ENCODE measurements around the gene TFR2. TPM values are rescaled to one million over a fixed set of nuclear protein-coding genes. Genes with fewer than 3 reads are reported as not detected.

Gene TFR2
- total RNA-seq, 1 donor: under 0.01 TPM

- Histone ChIP-seq H3K36me3 (ENCODE audit: insufficient read depth, low read length) (peaks cover 27% of the 10 kb centered on the region), H3K79me2 (ENCODE audit: insufficient read depth, low read length) (peaks cover 11% of the 10 kb centered on the region), H3K4me3 (ENCODE audit: insufficient read depth, low read length) (no peak overlapping the region), H2AFZ (ENCODE audit: low read length) (no peak overlapping the region), H3K27ac (ENCODE audit: low read depth, low read length) (no peak overlapping the region), H3K9me3 (ENCODE audit: low read depth, low read length) (no peaks in the 10 kb centered on the region), H3K4me1 (ENCODE audit: insufficient read depth, low read length) (peaks cover 23% of the 10 kb centered on the region), H3K4me2 (ENCODE audit: insufficient read depth, low read length) (no peak overlapping the region), H3K27me3 (ENCODE audit: insufficient read depth, low read length) (no peaks in the 10 kb centered on the region), H4K20me1 (ENCODE audit: insufficient read depth, low read length) (peaks cover 5% of the 10 kb centered on the region)
- no peak for TF ChIP-seq CTCF (IDR thresholded peaks at IDR 0.05; ENCODE audit: extremely low read depth, low read depth, low read length)
- peak; percentile 66 for DNase-seq (ENCODE audit: insufficient read length, low spot score, missing footprints)
Measured at GRCh38 chr7:100606313-100606712, 35.0 kb downstream of the TFR2 start.

GRCh38 chr7:100604976-100605911 lies 36.1 kb downstream of the TFR2 start:
- H3K4me2 ChIP-seq (ENCODE audit: insufficient read depth, low read length): peak overlapping the region; percentile 76
- no peak overlapping the region for H3K27ac ChIP-seq (ENCODE audit: low read depth, low read length)
- H3K4me1 ChIP-seq (ENCODE audit: insufficient read depth, low read length): peaks cover 27% of the 10 kb centered on the region
- no peak overlapping the region for H2AFZ ChIP-seq (ENCODE audit: low read length)
- H3K4me3 ChIP-seq (ENCODE audit: insufficient read depth, low read length): peak overlapping the region; percentile 86
- TF ChIP-seq CTCF (IDR thresholded peaks at IDR 0.05; ENCODE audit: extremely low read depth, low read depth, low read length): no peak
- H3K27me3 ChIP-seq (ENCODE audit: insufficient read depth, low read length): no peaks in the 10 kb centered on the region
- H4K20me1 ChIP-seq (ENCODE audit: insufficient read depth, low read length): peaks cover 5% of the 10 kb centered on the region
- no peaks in the 10 kb centered on the region for H3K9me3 ChIP-seq (ENCODE audit: low read depth, low read length)
- peaks cover 27% of the 10 kb centered on the region for H3K36me3 ChIP-seq (ENCODE audit: insufficient read depth, low read length)
- peaks cover 11% of the 10 kb centered on the region for H3K79me2 ChIP-seq (ENCODE audit: insufficient read depth, low read length)
- DNase-seq (ENCODE audit: insufficient read length, low spot score, missing footprints): peak; percentile 85

- Histone ChIP-seq H3K27me3 (ENCODE audit: insufficient read depth, low read length) (no peaks in the 10 kb centered on the region), H3K27ac (ENCODE audit: low read depth, low read length) (peak overlapping the region; percentile 73), H3K36me3 (ENCODE audit: insufficient read depth, low read length) (peaks cover 27% of the 10 kb centered on the region), H3K4me3 (ENCODE audit: insufficient read depth, low read length) (peak overlapping the region; percentile 86), H3K4me1 (ENCODE audit: insufficient read depth, low read length) (peaks cover 30% of the 10 kb centered on the region), H3K4me2 (ENCODE audit: insufficient read depth, low read length) (peak overlapping the region; percentile 96), H3K9me3 (ENCODE audit: low read depth, low read length) (no peaks in the 10 kb centered on the region), H4K20me1 (ENCODE audit: insufficient read depth, low read length) (peaks cover 5% of the 10 kb centered on the region), H2AFZ (ENCODE audit: low read length) (peak overlapping the region; percentile 74), H3K79me2 (ENCODE audit: insufficient read depth, low read length) (peaks cover 11% of the 10 kb centered on the region)
- DNase-seq (ENCODE audit: insufficient read length, low spot score, missing footprints): peak; percentile 97
- peak; percentile 32 for TF ChIP-seq CTCF (IDR thresholded peaks at IDR 0.05; ENCODE audit: extremely low read depth, low read depth, low read length)
Measured at GRCh38 chr7:100604028-100604975, 37.0 kb downstream of the TFR2 start.
